IMR-90 (cell line): ENCODE data around the gene TRUB2. TPM values are rescaled to one million over a fixed set of nuclear protein-coding genes. Genes with fewer than 3 reads are reported as not detected.

Experiments used
- ATAC-seq: fragments of 200-7000 bp; cut with Tn5 transposase; 2 replicates; pipeline ENCODE4 v1.9.1; 2020; ENCODE audit warnings: low read depth, mild to moderate bottlenecking, moderate library complexity
- BruUV-seq: library from RNA; stranded (reverse); fragments of 400-500 nt; replicated peaks from 2 replicates; lab custom pipeline; 2021; lab: Mats Ljungman, UMichigan
- CTCF ChIA-PET: fragments of 300-600 bp; formaldehyde crosslinking; extraction: SDS; loops from one replicate; lab custom pipeline; 2021; ENCODE audit warnings: antibody characterized with exemption; lab: Yijun Ruan, JAX
- POLR2A ChIA-PET: fragments of 300-600 bp; sonication (Branson Sonifier 250); formaldehyde crosslinking; loops from one replicate; lab custom pipeline; 2022; ENCODE audit warnings: antibody characterized with exemption; ENCODE audit not compliant: unreplicated experiment; lab: Charles Lee
- DNase-seq: peaks from one replicate; pipeline ENCODE4 v3.0.0; 2013
- H2AFZ ChIP-seq: replicated peaks from 2 replicates; pipeline ENCODE3; 2013; ENCODE audit warnings: low read length, mild to moderate bottlenecking; ENCODE audit not compliant: poor library complexity
- H2AK5ac ChIP-seq: 2 replicates; pipeline ENCODE4 v1.6.1; 2013; ENCODE audit warnings: low read depth, low read length, inconsistent platforms
- H2AK9ac ChIP-seq: replicated peaks from 2 replicates; pipeline ENCODE3; 2013; ENCODE audit warnings: mild to moderate bottlenecking, low read depth, low read length, moderate library complexity; ENCODE audit not compliant: poor library complexity
- H2BK120ac ChIP-seq: 2 replicates; pipeline ENCODE4 v1.6.1; 2013; ENCODE audit warnings: low read depth, low read length, inconsistent platforms
- H2BK15ac ChIP-seq: 3 replicates; pipeline ENCODE4 v1.6.1; 2013; ENCODE audit warnings: low read depth, low read length, inconsistent platforms
- H2BK20ac ChIP-seq: 2 replicates; pipeline ENCODE4 v1.6.1; 2013; ENCODE audit warnings: low read depth, mild to moderate bottlenecking, inconsistent platforms, low read length, moderate library complexity
- H2BK5ac ChIP-seq: 2 replicates; pipeline ENCODE4 v1.6.1; 2013; ENCODE audit warnings: mild to moderate bottlenecking, low read depth, low read length, inconsistent platforms; ENCODE audit not compliant: poor library complexity, severe bottlenecking
- H3K14ac ChIP-seq: replicated peaks from 2 replicates; pipeline ENCODE4 v1.6.1; 2013; ENCODE audit warnings: low read depth, low read length, inconsistent platforms
- H3K18ac ChIP-seq: 2 replicates; pipeline ENCODE4 v1.6.1; 2013; ENCODE audit warnings: low read depth, low read length, control low read depth
- H3K23ac ChIP-seq: 2 replicates; pipeline ENCODE4 v1.6.1; 2013; ENCODE audit warnings: low read depth, low read length, inconsistent platforms
- H3K27ac ChIP-seq: 2 replicates; pipeline ENCODE4 v1.5.1; 2013; ENCODE audit warnings: mild to moderate bottlenecking, control low read depth, low read length; ENCODE audit not compliant: insufficient read depth
- H3K27me3 ChIP-seq: 2 replicates; pipeline ENCODE4 v1.6.1; 2013; ENCODE audit warnings: low read length; ENCODE audit not compliant: control insufficient read depth, insufficient read depth
- H3K36me3 ChIP-seq: 2 replicates; pipeline ENCODE4 v1.6.1; 2013; ENCODE audit warnings: low read length, mixed read lengths; ENCODE audit not compliant: control insufficient read depth, insufficient read depth
- H3K4ac ChIP-seq: 2 replicates; pipeline ENCODE4 v1.6.1; 2013; ENCODE audit warnings: low read depth, low read length, inconsistent platforms
- H3K4me1 ChIP-seq: 2 replicates; pipeline ENCODE4 v1.6.1; 2013; ENCODE audit warnings: low read length, mixed read lengths; ENCODE audit not compliant: control insufficient read depth, insufficient read depth
- H3K4me2 ChIP-seq: 2 replicates; pipeline ENCODE4 v1.6.1; 2013; ENCODE audit warnings: low read depth, mild to moderate bottlenecking, control low read depth, low read length, moderate library complexity
- H3K4me3 ChIP-seq: 2 replicates; pipeline ENCODE4 v1.5.1; 2013; ENCODE audit warnings: low read depth, mild to moderate bottlenecking, control low read depth, low read length, moderate library complexity; ENCODE audit not compliant: insufficient read depth
- H3K56ac ChIP-seq: 2 replicates; pipeline ENCODE4 v1.6.1; 2013; ENCODE audit warnings: low read length, inconsistent platforms; ENCODE audit not compliant: insufficient read depth; ENCODE audit errors: extremely low read depth
- H3K79me1 ChIP-seq, 2 experiments: 2 replicates each; pipeline ENCODE4 v1.6.1; 2013; ENCODE audit warnings: low read length in 2 of 2, inconsistent platforms in 1 of 2, low read depth in 1 of 2
- H3K9ac ChIP-seq: 2 replicates; pipeline ENCODE4 v1.6.1; 2013; ENCODE audit warnings: low read depth, low read length, control low read depth
- H3K9me1 ChIP-seq: 2 replicates; pipeline ENCODE4 v1.6.1; 2013; ENCODE audit warnings: low read length, inconsistent platforms; ENCODE audit not compliant: insufficient read depth
- H3K9me3 ChIP-seq: 2 replicates; pipeline ENCODE4 v1.6.1; 2013; ENCODE audit warnings: low read length; ENCODE audit not compliant: control insufficient read depth, insufficient read depth
- H4K20me1 ChIP-seq: 2 replicates; pipeline ENCODE4 v1.6.1; 2013; ENCODE audit warnings: low read length, inconsistent platforms; ENCODE audit not compliant: insufficient read depth
- H4K5ac ChIP-seq: 2 replicates; pipeline ENCODE4 v1.6.1; 2013; ENCODE audit warnings: mild to moderate bottlenecking, low read depth, low read length, control low read depth
- H4K8ac ChIP-seq, 2 experiments: 2 replicates each; pipeline ENCODE4 v1.6.1; 2013; ENCODE audit warnings: low read depth in 2 of 2, low read length in 2 of 2, control low read depth in 1 of 2, inconsistent platforms in 1 of 2
- H4K91ac ChIP-seq: 2 replicates; pipeline ENCODE4 v1.6.1; 2013; ENCODE audit warnings: low read depth, low read length, inconsistent platforms; ENCODE audit not compliant: insufficient read depth
- CHD1 ChIP-seq: IDR thresholded peaks from 2 replicates; pipeline ENCODE4 v1.6.1; 2012; ENCODE audit warnings: low read depth, low read length, improper control_type of control experiment
- MAZ ChIP-seq: IDR thresholded peaks from 2 replicates; pipeline ENCODE4 v1.6.1; 2012; ENCODE audit warnings: low read depth, mild to moderate bottlenecking, low read length, improper control_type of control experiment, moderate library complexity, borderline replicate concordance
- MXI1 ChIP-seq: IDR thresholded peaks from 2 replicates; pipeline ENCODE4 v1.6.1; 2012; ENCODE audit warnings: low read depth, mild to moderate bottlenecking, low read length, moderate library complexity, borderline replicate concordance
- POLR2A ChIP-seq: IDR thresholded peaks from 2 replicates; pipeline ENCODE4 v1.6.1; 2012; ENCODE audit warnings: mild to moderate bottlenecking, low read depth, low read length
- SMC3 ChIP-seq: fragments of 150-350 bp; IDR thresholded peaks from 2 replicates; pipeline ENCODE4 v1.6.1; 2016; ENCODE audit warnings: low read depth, mild to moderate bottlenecking, antibody characterized with exemption, low read length, moderate library complexity
- WGBS, 2 experiments: methylation state at CpG; one replicate each; pipeline versions ENCODE4 v1.1.5 to v1.1.7; 2013; ENCODE audit warnings: missing lambda C conversion rate in 2 of 2; ENCODE audit not compliant: insufficient read length in 1 of 2; ENCODE audit errors: extremely low coverage in 2 of 2; 5-methylcytosine and 5-hydroxymethylcytosine counted together
- dilution Hi-C: fragments of 300-500 bp; cut with HindIII; formaldehyde crosslinking; loops from one replicate; pipeline ENCODE4 v1.14.3; 2018; ENCODE audit warnings: low sequenced_read_pairs; ENCODE audit not compliant: unreplicated experiment
- in situ Hi-C: fragments of 300-500 bp; cut with MboI; formaldehyde crosslinking; loops from 3 replicates; pipeline ENCODE4 v1.14.3; 2019; ENCODE audit warnings: low sequenced_read_pairs, inconsistent platforms, mixed read lengths
- intact Hi-C: fragments of 100-400 bp; cut with micrococcal nuclease; formaldehyde crosslinking; loops from 2 replicates; pipeline ENCODE4 v1.10.0; 2022
- polyA plus RNA-seq, 3 experiments: library from polyadenylated mRNA; depleted of rRNA; stranded (reverse); fragments of >200 nt; gene quantifications; 2 replicates each; pipeline ENCODE4 v1.2.3, GENCODE V29; 2012; ENCODE audit warnings: low replicate concordance in 1 of 3
- total RNA-seq: library from RNA; depleted of rRNA; stranded (reverse); fragments of >200 nt; gene quantifications from 2 replicates; pipeline ENCODE4 v1.2.3, GENCODE V29; 2012

TRUB2 gene
- total and polyA plus RNA-seq, 2 of the 4 experiments (the other 2 are of a cell fraction), result 18.0 to 21.3 TPM

GRCh38 chr9:128282500-128282899 is 39.7 kb downstream of the TRUB2 start:
- H3K14ac ChIP-seq, result no peak overlapping the region
- H4K20me1 ChIP-seq, result no peaks in the 10 kb centered on the region
- no peak overlapping the region for H4K91ac ChIP-seq
- peak overlapping the region; percentile 1 for H2BK5ac ChIP-seq
- no CpG with 5 or more reads among the region's 6 CpGs for WGBS, 2 experiments
- peak; percentile 76 for DNase-seq
- H3K18ac ChIP-seq, result no peak overlapping the region
- H2AK5ac ChIP-seq, result no peak overlapping the region
- H3K9me1 ChIP-seq, result peaks cover 7% of the 10 kb centered on the region
- BruUV-seq, result no TSS peak
- H3K9me3 ChIP-seq, result no peaks in the 10 kb centered on the region
- CTCF ChIA-PET, result interaction anchor here (1.2 kb wide), 1 partner anchor 59 kb away, joined by 3 read pairs; no protein-coding TSS in a partner anchor
- H3K27ac ChIP-seq, result no peak overlapping the region
- H3K23ac ChIP-seq, result 0 out of 2 replicates have a peak overlapping the region, but pooled peaks have one; percentile 8
- H3K27me3 ChIP-seq, result no peaks in the 10 kb centered on the region
- no peak overlapping the region for H3K9ac ChIP-seq
- H3K4ac ChIP-seq, result no peak overlapping the region
- TF ChIP-seq POLR2A, result no peak
- TF ChIP-seq CHD1, result no peak
- TF ChIP-seq MXI1, result no peak
- no peak for TF ChIP-seq SMC3
- TF ChIP-seq MAZ, result no peak
- H2BK15ac ChIP-seq, result no peak overlapping the region
- no peak for ATAC-seq
- no peak overlapping the region for H2AK9ac ChIP-seq
- H3K4me2 ChIP-seq, result no peak overlapping the region
- no peak overlapping the region for H2AFZ ChIP-seq
- H2BK20ac ChIP-seq, result no peak overlapping the region
- H3K4me3 ChIP-seq, result no peak overlapping the region
- H3K79me1 ChIP-seq, result peaks cover 10 to 31% of the 10 kb centered on the region in 2 experiments
- in situ Hi-C loops (no loop called here), dilution Hi-C loops (no loop called here), intact Hi-C loops (no loop called here)
- POLR2A ChIA-PET, result no interaction called here
- H3K36me3 ChIP-seq, result peaks cover 16% of the 10 kb centered on the region
- H3K4me1 ChIP-seq, result peaks cover 1% of the 10 kb centered on the region; the same call in 1 of the 2 replicates
- peak overlapping the region in 1 of 2 experiments; percentile 35; a peak in 1 of 4 replicates for H4K8ac ChIP-seq
- no peak overlapping the region for H4K5ac ChIP-seq
- no peak overlapping the region for H2BK120ac ChIP-seq
- H3K56ac ChIP-seq, result no peak overlapping the region
